Lower lobe of right lung (tissue), 2 donors: ENCODE measurements around the gene GINS3. TPM values are rescaled to one million over a fixed set of nuclear protein-coding genes. Genes with fewer than 3 reads are reported as not detected.

ENCODE experiments used
- ATAC-seq, 2 donors: fragments of 200-7000 bp; cut with Tn5 transposase; one replicate each; pipeline ENCODE4 v1.9.1; 2020 to 2022; ENCODE audit warnings: mild to moderate bottlenecking in 2 of 2, moderate library complexity in 2 of 2
- DNase-seq: peaks from one replicate; pipeline ENCODE4 v3.0.0-alpha.2; 2020
- H3K27ac ChIP-seq: fragments of 200-600 bp; one replicate; pipeline ENCODE4 v1.8.0; 2022
- H3K27me3 ChIP-seq: fragments of 200-600 bp; one replicate; pipeline ENCODE4 v1.8.0; 2022; ENCODE audit warnings: low read depth
- H3K36me3 ChIP-seq: fragments of 200-600 bp; one replicate; pipeline ENCODE4 v1.8.0; 2022; ENCODE audit warnings: mild to moderate bottlenecking
- H3K4me1 ChIP-seq: fragments of 200-600 bp; one replicate; pipeline ENCODE4 v1.8.0; 2022
- H3K4me3 ChIP-seq: fragments of 200-600 bp; one replicate; pipeline ENCODE4 v1.8.0; 2022; ENCODE audit warnings: mild to moderate bottlenecking
- H3K9me3 ChIP-seq: fragments of 200-600 bp; one replicate; pipeline ENCODE4 v1.8.0; 2022
- CTCF ChIP-seq: fragments of 200-600 bp; IDR thresholded peaks from one replicate; pipeline ENCODE4 v1.8.0; 2022; ENCODE audit warnings: antibody characterized with exemption, mild to moderate bottlenecking
- intact Hi-C: fragments of 100-400 bp; cut with DNase I; formaldehyde crosslinking; loops from one replicate; pipeline ENCODE4 v1.11.0; 2022
- total RNA-seq: library from RNA; stranded (reverse); fragmentation: NEBNext Ultra II Directional; extraction: Animal tissue kit (Norgen Biotek cat#: 25700); gene quantifications from one replicate; pipeline ENCODE4 v1.2.1, GENCODE V29; 2021
- donor health status: DM: no; HTN: yes; CAD: no; lungs with severe emphysema.

GINS3 gene
- total RNA-seq, 1 donor from 2014 or later = 2.5 TPM

- intact Hi-C loops = no loop called here
- ATAC-seq (no peak), DNase-seq (no peak)
Measured at GRCh38 chr16:58440131-58440530, 47.9 kb downstream of the GINS3 start.

GRCh38 chr16:58442547-58442946, 50.3 kb downstream of the GINS3 start:
- ATAC-seq (no peak), DNase-seq (no peak)
- intact Hi-C loops = no loop called here
- no peaks in the 10 kb centered on the region for H3K27me3 ChIP-seq
- no peak overlapping the region for H3K4me3 ChIP-seq
- no peaks in the 10 kb centered on the region for H3K36me3 ChIP-seq
- no peaks in the 10 kb centered on the region for H3K4me1 ChIP-seq
- no peak overlapping the region for H3K27ac ChIP-seq
- no peak for TF ChIP-seq CTCF
- H3K9me3 ChIP-seq = no peaks in the 10 kb centered on the region

More at GRCh38 chr16:58440131-58440530, 47.9 kb downstream of the GINS3 start:
- H3K9me3 ChIP-seq = no peaks in the 10 kb centered on the region
- no peaks in the 10 kb centered on the region for H3K36me3 ChIP-seq
- no peak for TF ChIP-seq CTCF
- no peaks in the 10 kb centered on the region for H3K27me3 ChIP-seq
- no peak overlapping the region for H3K4me3 ChIP-seq
- no peaks in the 10 kb centered on the region for H3K4me1 ChIP-seq
- no peak overlapping the region for H3K27ac ChIP-seq

DNA sequence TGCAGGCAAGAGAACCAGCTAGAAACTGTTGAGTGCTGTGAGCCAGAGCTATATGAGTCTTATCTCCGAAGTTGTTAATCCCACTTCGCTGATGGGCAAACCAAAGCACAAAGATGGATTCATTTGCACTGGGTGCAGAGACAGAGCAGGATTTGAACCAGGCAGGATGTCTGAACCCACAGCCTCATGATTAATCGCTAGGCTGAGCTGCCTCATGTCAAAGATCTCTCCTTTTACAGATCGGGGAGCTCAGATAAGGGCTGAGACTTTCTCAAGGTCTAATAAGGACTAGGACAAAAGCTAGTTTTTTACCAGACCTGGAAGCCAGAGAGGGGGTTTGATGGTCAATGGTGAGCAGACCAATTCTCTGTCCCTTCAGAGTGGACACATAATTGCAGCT, 51.5 kb downstream of the GINS3 start:
- ATAC-seq = no peak
- intact Hi-C loops = no loop called here
- TF ChIP-seq CTCF = no peak
- Histone ChIP-seq H3K36me3 (no peaks in the 10 kb centered on the region), H3K9me3 (no peaks in the 10 kb centered on the region), H3K27me3 (no peaks in the 10 kb centered on the region), H3K4me1 (no peaks in the 10 kb centered on the region), H3K27ac (no peak overlapping the region), H3K4me3 (no peak overlapping the region)
- no peak for DNase-seq

DNA sequence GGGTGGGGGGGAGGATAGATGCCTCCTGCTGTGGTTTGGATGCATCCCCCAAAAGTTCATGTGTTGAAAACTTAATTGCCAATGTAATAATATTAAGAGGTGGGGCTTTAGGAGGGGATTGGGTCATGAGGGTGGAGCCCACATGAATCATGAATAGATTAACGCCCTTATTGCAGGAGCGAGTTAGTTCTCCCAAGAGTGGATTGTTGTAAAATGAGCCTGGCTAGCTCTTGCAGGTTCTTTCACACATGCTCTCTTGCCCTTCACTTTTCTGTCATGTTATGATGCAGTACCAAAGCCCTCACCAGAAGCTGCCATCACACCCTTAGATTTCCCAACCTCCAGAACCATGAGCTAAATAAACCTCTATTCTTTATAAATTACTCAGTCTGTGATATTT, 52.0 kb downstream of the GINS3 start:
- no peak for TF ChIP-seq CTCF
- Histone ChIP-seq H3K27me3 (no peaks in the 10 kb centered on the region), H3K27ac (no peak overlapping the region), H3K4me3 (no peak overlapping the region), H3K9me3 (no peaks in the 10 kb centered on the region), H3K36me3 (no peaks in the 10 kb centered on the region), H3K4me1 (no peaks in the 10 kb centered on the region)
- no peak for DNase-seq
- no peak for ATAC-seq
- intact Hi-C loops = no loop called here

DNA sequence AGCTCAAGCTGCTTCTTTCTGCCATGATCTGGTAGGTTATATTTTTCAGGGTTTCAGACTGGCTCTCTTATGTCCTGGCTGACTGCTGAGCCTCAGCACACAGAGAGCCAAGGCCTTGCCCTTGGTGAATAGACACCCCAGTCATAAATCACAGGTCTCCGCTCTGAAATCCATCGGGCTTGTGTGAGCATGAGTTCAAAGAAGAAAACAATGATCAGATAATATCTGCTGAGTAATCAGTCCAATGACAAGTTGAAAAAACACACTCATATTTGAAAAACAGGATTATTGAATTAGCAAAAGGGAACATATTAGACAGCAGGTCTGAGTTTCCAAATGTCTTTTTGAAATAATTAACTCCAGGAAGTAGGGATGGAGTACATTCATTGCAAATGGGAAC, 56.6 kb downstream of the GINS3 start:
- H3K9me3 ChIP-seq = no peaks in the 10 kb centered on the region
- no peak for TF ChIP-seq CTCF
- H3K27ac ChIP-seq = no peak overlapping the region
- no peaks in the 10 kb centered on the region for H3K27me3 ChIP-seq
- intact Hi-C loops = no loop called here
- H3K4me1 ChIP-seq = no peaks in the 10 kb centered on the region
- H3K36me3 ChIP-seq = no peaks in the 10 kb centered on the region
- DNase-seq (no peak), ATAC-seq (no peak)
- H3K4me3 ChIP-seq = no peak overlapping the region

GRCh38 chr16:58449306-58449705, 57.0 kb downstream of the GINS3 start:
- no peaks in the 10 kb centered on the region for H3K36me3 ChIP-seq
- DNase-seq = no peak
- intact Hi-C loops = no loop called here
- no peak for ATAC-seq
- no peak overlapping the region for H3K4me3 ChIP-seq
- no peaks in the 10 kb centered on the region for H3K27me3 ChIP-seq
- H3K4me1 ChIP-seq = no peaks in the 10 kb centered on the region
- no peaks in the 10 kb centered on the region for H3K9me3 ChIP-seq
- TF ChIP-seq CTCF = no peak
- H3K27ac ChIP-seq = no peak overlapping the region
